Keratinocyte (primary cell): ENCODE results near the gene CD244.

ENCODE experiments used
- CTCF ChIP-seq, 3 experiments: IDR thresholded peaks in 1 of 3; conservative IDR thresholded peaks in 1 of 3; optimal IDR thresholded peaks in 1 of 3; 2 replicates in 2 of 3; 3 replicates in 1 of 3; pipeline versions ENCODE3 to v1.5.1; 2011; ENCODE audit warnings: low read length in 3 of 3, mild to moderate bottlenecking in 3 of 3, moderate library complexity in 2 of 3, control low read depth in 1 of 3, inconsistent platforms in 1 of 3; ENCODE audit not compliant: insufficient read depth in 2 of 3; ENCODE audit errors: extremely low read depth in 1 of 3
- EZH2 ChIP-seq: IDR thresholded peaks from one replicate; pipeline ENCODE4 v1.6.1; 2012; ENCODE audit warnings: inconsistent platforms, mild to moderate bottlenecking, low read length, moderate library complexity

DNA sequence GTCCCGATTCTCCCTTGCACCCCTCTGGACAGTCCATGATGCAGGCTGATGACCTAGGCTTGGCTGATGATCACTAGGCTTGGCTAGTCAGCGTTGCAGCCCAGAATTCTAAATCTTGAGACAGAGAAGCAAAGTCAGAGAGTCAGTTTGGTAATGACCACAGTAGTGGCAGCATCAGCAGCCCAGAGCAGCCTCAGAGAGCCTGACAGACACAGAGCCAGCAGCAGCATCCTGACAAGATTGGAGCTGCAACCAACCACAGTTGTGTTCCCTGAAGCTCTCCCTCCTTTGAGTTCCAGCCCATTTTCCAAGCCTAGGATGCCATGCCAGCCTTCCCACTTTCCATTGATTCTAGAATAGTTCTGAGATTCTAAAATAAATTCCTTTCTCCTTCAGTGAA lies 39.1 kb upstream of the CD244 start:
- TF ChIP-seq CTCF (optimal IDR thresholded peaks at IDR 0.05 in 1 of 3, IDR thresholded peaks at IDR 0.05 in 1 of 3, conservative IDR thresholded peaks at IDR 0.05 in 1 of 3; ENCODE audit: extremely low read depth in 1 of 3, insufficient read depth in 2 of 3, low read length in 3 of 3) (no peak), EZH2 (no peak)
